HuH-7.5 (cell line): Measurements from ENCODE around the gene IL2RA.
"Not testable (repeated sequence)": the region's sequence is repeated elsewhere in the genome, so short reads cannot be mapped to it uniquely, and the experiment has no call there.

Experiments
- DNase-seq: peaks from one replicate; pipeline ENCODE4 v3.0.0; 2011; ENCODE audit warnings: low spot score

The IL2RA gene

GRCh38 chr10:6082496-6083395 is 20.6 kb upstream of the IL2RA start:
- no peak for DNase-seq

GRCh38 chr10:6080417-6080973 is 18.3 kb upstream of the IL2RA start:
- no peak for DNase-seq

GRCh38 chr10:6079044-6079443 is 16.9 kb upstream of the IL2RA start:
- no peak for DNase-seq

GRCh38 chr10:6077071-6077675 is 15.0 kb upstream of the IL2RA start:
- no peak for DNase-seq

GRCh38 chr10:6074489-6075301 is 12.5 kb upstream of the IL2RA start:
- no peak for DNase-seq

GRCh38 chr10:6072215-6072934 is 10.2 kb upstream of the IL2RA start:
- DNase-seq, result no peak

- DNase-seq, result no peak
Observed at GRCh38 chr10:6071181-6072175, 9.3 kb upstream of the IL2RA start.

- DNase-seq, result no peak
Observed at GRCh38 chr10:6070660-6071059, 8.5 kb upstream of the IL2RA start.

- DNase-seq, result no peak
Observed at GRCh38 chr10:6069081-6069931, 7.1 kb upstream of the IL2RA start.

- DNase-seq, result no peak
Observed at GRCh38 chr10:6068422-6068821, 6.3 kb upstream of the IL2RA start.

- DNase-seq, result no peak
Observed at GRCh38 chr10:6068006-6068405, 5.8 kb upstream of the IL2RA start.

GRCh38 chr10:6067457-6067856 is 5.3 kb upstream of the IL2RA start:
- DNase-seq, result no peak

GRCh38 chr10:6065835-6066234 is 3.7 kb upstream of the IL2RA start:
- no peak for DNase-seq

- no peak for DNase-seq
Observed at GRCh38 chr10:6065406-6065805, 3.2 kb upstream of the IL2RA start.

GRCh38 chr10:6064726-6065125 is 2.6 kb upstream of the IL2RA start:
- DNase-seq, result not testable (repeated sequence)

GRCh38 chr10:6064119-6064518 is 2.0 kb upstream of the IL2RA start:
- no peak for DNase-seq

GRCh38 chr10:6061056-6061455 is 1.1 kb downstream of the IL2RA start:
- no peak for DNase-seq

- no peak for DNase-seq
Observed at GRCh38 chr10:6059506-6059905, 2.7 kb downstream of the IL2RA start.

GRCh38 chr10:6058682-6059475 is 3.3 kb downstream of the IL2RA start:
- no peak for DNase-seq
